Measurements from ENCODE around the gene ANKMY1.

DNA sequence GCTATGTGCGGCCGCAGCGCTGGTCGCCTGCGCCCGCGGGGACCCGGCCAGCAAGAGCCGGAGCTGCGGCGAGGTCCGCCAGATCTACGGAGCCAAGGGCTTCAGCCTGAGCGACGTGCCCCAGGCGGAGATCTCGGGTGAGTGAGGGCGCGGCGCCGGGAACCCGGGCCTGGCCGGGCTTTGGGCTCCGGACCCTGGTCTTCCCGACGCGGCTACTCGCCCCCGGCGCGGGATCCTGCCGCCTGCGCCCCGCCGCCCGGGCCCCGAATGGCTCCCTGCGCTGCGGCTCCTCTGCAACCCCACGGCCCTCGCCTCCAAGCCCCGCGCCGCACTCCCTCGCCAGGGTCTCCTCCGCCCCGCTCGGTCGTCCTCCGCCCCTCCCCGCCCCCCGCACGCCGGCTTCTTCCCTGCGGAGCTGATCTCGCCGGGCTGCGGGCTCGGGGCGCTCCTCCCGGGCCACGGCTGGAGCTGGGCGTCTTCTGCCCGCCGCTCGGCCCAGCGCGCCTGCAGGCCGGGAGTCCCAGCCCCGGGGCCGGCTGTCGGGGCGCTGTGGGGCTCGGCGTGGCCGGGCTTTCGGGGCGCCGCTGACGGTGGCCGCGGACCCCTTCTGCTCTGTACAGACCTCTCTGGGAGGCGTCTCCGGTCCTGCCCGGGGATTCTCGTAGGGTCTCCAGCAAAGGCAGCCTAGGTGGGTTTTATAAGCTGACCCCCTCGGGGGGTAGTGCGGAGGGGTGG is 121.7 kb downstream of the ANKMY1 start:
- TF ChIP-seq EZH2 (IDR thresholded peaks at IDR 0.05; ENCODE audit: insufficient read depth, poor library complexity, severe bottlenecking) (no peak), EZH2phosphoT487 (IDR thresholded peaks at IDR 0.05; ENCODE audit: insufficient read depth, low read depth) (no peak)
